Stimulated activated naive CD8-positive, alpha-beta T cell treated with anti-CD3 and anti-CD28 coated beads, Interleukin-15, amount 100 ng/mL, for 72 hours (primary cell): ENCODE data around the gene MDH2.
"Not testable (repeated sequence)": the region's sequence is repeated elsewhere in the genome, so short reads cannot be mapped to it uniquely, and the experiment has no call there.

ENCODE experiments used
- ATAC-seq: fragments of 150-1000 bp; cut with Tn5 transposase; 2 replicates; pipeline ENCODE4 v1.10.0; 2021; ENCODE audit warnings: mild to moderate bottlenecking, moderate library complexity
- DNase-seq, 2 donors: peaks; one replicate each; pipeline ENCODE4 v3.0.0; 2021 to 2022
- H3K27ac Mint-ChIP-seq, 2 donors: one replicate each; pipeline ENCODE4 v1.8.0; 2022; ENCODE audit warnings: mild to moderate bottlenecking in 2 of 2, mixed read lengths in 2 of 2, moderate library complexity in 2 of 2
- H3K27me3 Mint-ChIP-seq: one replicate; pipeline ENCODE4 v1.8.0; 2022; ENCODE audit warnings: mixed read lengths
- H3K4me1 Mint-ChIP-seq: one replicate; pipeline ENCODE4 v1.8.0; 2022; ENCODE audit warnings: mild to moderate bottlenecking, mixed read lengths
- H3K4me3 Mint-ChIP-seq, 2 donors: one replicate each; pipeline ENCODE4 v1.8.0; 2022; ENCODE audit warnings: mild to moderate bottlenecking in 2 of 2, mixed read lengths in 2 of 2, moderate library complexity in 1 of 2
- H3K9me3 Mint-ChIP-seq, 2 donors: one replicate each; pipeline ENCODE4 v1.8.0; 2022; ENCODE audit warnings: mixed read lengths in 2 of 2

MDH2 gene

DNA sequence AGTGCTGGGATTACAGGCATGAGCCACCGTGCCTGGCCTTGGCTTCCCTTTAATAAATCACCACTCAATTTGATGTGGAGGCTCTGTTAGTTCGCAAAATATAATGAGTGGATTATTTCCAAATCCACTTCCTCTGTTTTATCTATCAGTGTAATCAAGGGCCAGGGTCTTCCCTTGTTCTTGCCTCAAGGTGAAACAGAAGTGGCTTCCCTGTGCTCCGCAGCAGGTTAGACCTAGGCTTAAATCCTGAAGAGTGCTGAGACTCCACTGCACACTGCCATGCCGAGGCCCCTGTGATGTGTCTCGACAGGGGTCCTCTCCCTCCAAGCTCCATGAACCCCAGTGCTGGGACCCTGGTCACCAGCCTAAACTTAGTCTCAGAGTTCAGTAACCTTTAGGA, 59.0 kb downstream of the MDH2 start:
- peaks cover 6% of the 10 kb centered on the region for H3K4me1 Mint-ChIP-seq

GRCh38 chr7:76108540-76109233, 60.8 kb downstream of the MDH2 start:
- DNase-seq: no peak

More for the DNA sequence above, 59.0 kb downstream of the MDH2 start:
- no peak for DNase-seq
- Mint-ChIP-seq H3K4me3 (no peak overlapping the region), H3K9me3 (no peaks in the 10 kb centered on the region), H3K27me3 (no peaks in the 10 kb centered on the region), H3K27ac (no peak overlapping the region)
- no peak for ATAC-seq

DNA sequence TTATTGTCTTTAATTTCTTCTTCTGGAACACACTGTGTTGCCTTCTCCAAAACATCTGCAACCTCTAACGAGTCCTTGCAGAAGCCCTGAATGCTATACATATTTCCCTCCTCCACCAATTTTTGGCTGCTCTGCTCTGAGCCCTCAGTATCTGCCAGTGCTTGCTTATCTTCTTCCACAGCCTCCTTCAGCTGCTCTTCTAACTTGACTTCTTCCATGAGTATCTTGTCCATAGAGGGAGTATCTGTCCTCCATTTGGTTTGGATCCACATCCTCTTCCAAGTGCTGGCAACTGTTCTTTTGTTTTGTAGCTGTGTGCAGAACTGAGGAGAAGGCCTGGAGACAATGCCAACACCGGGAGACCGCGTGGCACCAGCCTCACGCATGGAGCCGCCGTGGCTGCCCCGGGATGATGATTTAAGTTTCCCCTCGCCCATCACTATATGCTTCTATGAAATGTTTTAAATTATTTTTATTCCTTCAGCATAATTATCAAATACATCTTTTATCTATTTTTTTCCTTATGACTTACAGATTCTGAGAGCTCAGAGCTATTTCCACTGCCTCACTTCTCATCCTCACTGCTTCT, 65.2 kb downstream of the MDH2 start:
- H3K4me3 Mint-ChIP-seq, H3K4me1 Mint-ChIP-seq, H3K9me3 Mint-ChIP-seq, ATAC-seq, H3K27me3 Mint-ChIP-seq, H3K27ac Mint-ChIP-seq, DNase-seq: not testable (repeated sequence)

More at GRCh38 chr7:76108540-76109233, 60.8 kb downstream of the MDH2 start:
- H3K4me1 Mint-ChIP-seq: no peaks in the 10 kb centered on the region
- H3K9me3 Mint-ChIP-seq: no peaks in the 10 kb centered on the region
- H3K27me3 Mint-ChIP-seq: no peaks in the 10 kb centered on the region
- H3K4me3 Mint-ChIP-seq: no peak overlapping the region
- H3K27ac Mint-ChIP-seq: no peak overlapping the region
- ATAC-seq: no peak

GRCh38 chr7:76114742-76115141, 66.8 kb downstream of the MDH2 start:
- not testable (repeated sequence) for DNase-seq, H3K4me3 Mint-ChIP-seq, H3K9me3 Mint-ChIP-seq, H3K27ac Mint-ChIP-seq, H3K4me1 Mint-ChIP-seq, H3K27me3 Mint-ChIP-seq, ATAC-seq
